Activated B cell treated with CpG ODN at 0.5 μM for 24 hours (primary cell): Measurements from ENCODE around the gene SLC37A2. TPM values are rescaled to one million over a fixed set of nuclear protein-coding genes. Genes with fewer than 3 reads are reported as not detected.

Source experiments
- ATAC-seq: fragments of 200-7000 bp; cut with Tn5 transposase; one replicate; pipeline ENCODE4 v1.10.0; 2021; ENCODE audit warnings: low read depth, mild to moderate bottlenecking, moderate library complexity
- CTCF ChIA-PET: fragments of 350-600 bp; sonication (Branson Sonifier 250); formaldehyde crosslinking; loops from one replicate; lab custom pipeline; 2021; ENCODE audit warnings: antibody characterized with exemption; lab: Charles Lee
- POLR2A ChIA-PET: fragments of 350-600 bp; sonication (Branson Sonifier 250); formaldehyde crosslinking; loops from one replicate; lab custom pipeline; 2021; ENCODE audit warnings: antibody characterized with exemption; lab: Charles Lee
- DNase-seq: peaks from one replicate; pipeline ENCODE4 v3.0.0; 2022
- H3K27ac Mint-ChIP-seq: one replicate; pipeline ENCODE4 v1.8.0; 2020; ENCODE audit warnings: mixed read lengths
- H3K27me3 Mint-ChIP-seq: one replicate; pipeline ENCODE4 v1.8.0; 2021; ENCODE audit warnings: mixed read lengths
- H3K36me3 Mint-ChIP-seq: one replicate; pipeline ENCODE4 v1.8.0; 2021; ENCODE audit warnings: low read depth, mixed read lengths
- H3K4me1 Mint-ChIP-seq: one replicate; pipeline ENCODE4 v1.8.0; 2021; ENCODE audit warnings: mixed read lengths
- H3K4me3 Mint-ChIP-seq: one replicate; pipeline ENCODE4 v1.8.0; 2020; ENCODE audit warnings: mild to moderate bottlenecking, mixed read lengths
- H3K9me3 Mint-ChIP-seq: one replicate; pipeline ENCODE4 v1.8.0; 2020; ENCODE audit warnings: mixed read lengths
- intact Hi-C: fragments of 100-400 bp; cut with micrococcal nuclease; formaldehyde crosslinking; loops from one replicate; pipeline ENCODE4 v1.15.1; 2024
- total RNA-seq: library from RNA; stranded (reverse); gene quantifications from 2 replicates; pipeline ENCODE4 v1.2.3, GENCODE V29; 2022
- TF ChIP-seq, protein P1 (sequence below): fragments of 200-600 bp; IDR thresholded peaks from one replicate; pipeline ENCODE4 v1.8.0; 2022; ENCODE audit warnings: antibody characterized with exemption, mild to moderate bottlenecking

Gene SLC37A2
- total RNA-seq, 1 donor from 2014 or later = 27.5 TPM

DNA sequence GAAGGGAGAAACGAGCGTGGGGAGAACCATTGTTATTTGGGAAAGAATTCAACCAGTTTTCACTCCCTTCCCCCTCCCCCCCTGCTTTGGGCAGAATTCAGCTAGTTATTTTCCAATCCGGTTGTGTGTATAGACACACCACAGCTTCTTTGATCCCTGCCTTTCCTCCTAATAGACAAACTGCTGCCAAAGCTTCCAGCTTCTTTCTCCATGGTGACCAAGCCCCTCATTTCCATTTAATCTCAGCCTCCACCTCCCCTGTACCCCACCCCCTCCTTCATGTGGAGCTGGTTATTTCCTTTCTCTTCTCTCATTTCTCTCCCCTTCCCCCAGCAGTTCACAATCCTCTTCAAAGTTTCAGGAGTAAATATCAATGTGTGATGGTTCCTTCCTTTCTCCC is 76.7 kb downstream of the SLC37A2 start:
- H3K27ac Mint-ChIP-seq = no peak overlapping the region
- no peak overlapping the region for H3K4me3 Mint-ChIP-seq
- ATAC-seq (no peak), DNase-seq (no peak)
- H3K27me3 Mint-ChIP-seq = peaks cover 40% of the 10 kb centered on the region
- ChIA-PET CTCF (interaction anchor here (0.8 to 5.3 kb wide), 4 partner anchors 11 to 264 kb away, joined by 3 to 56 read pairs (median 16); no protein-coding TSS in a partner anchor), POLR2A (no interaction called here)
- TF ChIP-seq, protein P1, sequence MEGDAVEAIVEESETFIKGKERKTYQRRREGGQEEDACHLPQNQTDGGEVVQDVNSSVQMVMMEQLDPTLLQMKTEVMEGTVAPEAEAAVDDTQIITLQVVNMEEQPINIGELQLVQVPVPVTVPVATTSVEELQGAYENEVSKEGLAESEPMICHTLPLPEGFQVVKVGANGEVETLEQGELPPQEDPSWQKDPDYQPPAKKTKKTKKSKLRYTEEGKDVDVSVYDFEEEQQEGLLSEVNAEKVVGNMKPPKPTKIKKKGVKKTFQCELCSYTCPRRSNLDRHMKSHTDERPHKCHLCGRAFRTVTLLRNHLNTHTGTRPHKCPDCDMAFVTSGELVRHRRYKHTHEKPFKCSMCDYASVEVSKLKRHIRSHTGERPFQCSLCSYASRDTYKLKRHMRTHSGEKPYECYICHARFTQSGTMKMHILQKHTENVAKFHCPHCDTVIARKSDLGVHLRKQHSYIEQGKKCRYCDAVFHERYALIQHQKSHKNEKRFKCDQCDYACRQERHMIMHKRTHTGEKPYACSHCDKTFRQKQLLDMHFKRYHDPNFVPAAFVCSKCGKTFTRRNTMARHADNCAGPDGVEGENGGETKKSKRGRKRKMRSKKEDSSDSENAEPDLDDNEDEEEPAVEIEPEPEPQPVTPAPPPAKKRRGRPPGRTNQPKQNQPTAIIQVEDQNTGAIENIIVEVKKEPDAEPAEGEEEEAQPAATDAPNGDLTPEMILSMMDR = no peak
- intact Hi-C loops = loop anchor here (2.0 to 5.0 kb wide), 2 partner anchors 263 to 467 kb away; partner anchors contain the start of genes SIAE and SPA17
- H3K9me3 Mint-ChIP-seq = no peaks in the 10 kb centered on the region
- no peaks in the 10 kb centered on the region for H3K36me3 Mint-ChIP-seq
- H3K4me1 Mint-ChIP-seq = peaks cover 2% of the 10 kb centered on the region

Other genes with a start within 250 kb of the SLC37A2 start
- gene ROBO3, start 197.9 kb upstream of the SLC37A2 start, total RNA-seq = 1.0 and 1.5 TPM in 2 replicates
- gene ROBO4, start 165.4 kb upstream of the SLC37A2 start, total RNA-seq = not detected in 2 replicates
- gene HEPN1, start 144.1 kb upstream of the SLC37A2 start, total RNA-seq = not detected in 2 replicates
- gene HEPACAM, start 127.3 kb upstream of the SLC37A2 start, total RNA-seq = not detected in 2 replicates
- gene CCDC15, start 109.1 kb upstream of the SLC37A2 start, total RNA-seq = 0.51 and 0.71 TPM in 2 replicates
- gene TMEM218, start 48.3 kb downstream of the SLC37A2 start, total RNA-seq = 18.8 and 20.1 TPM in 2 replicates
- gene PKNOX2, start 101.4 kb downstream of the SLC37A2 start, total RNA-seq = not detected in 2 replicates